AG08396 (cell line): ENCODE measurements around the gene LONRF3.

Experiments used
- DNase-seq: peaks from one replicate; pipeline ENCODE4 v3.0.0; 2012; ENCODE audit warnings: low spot score, mixed read lengths

LONRF3 gene

DNA sequence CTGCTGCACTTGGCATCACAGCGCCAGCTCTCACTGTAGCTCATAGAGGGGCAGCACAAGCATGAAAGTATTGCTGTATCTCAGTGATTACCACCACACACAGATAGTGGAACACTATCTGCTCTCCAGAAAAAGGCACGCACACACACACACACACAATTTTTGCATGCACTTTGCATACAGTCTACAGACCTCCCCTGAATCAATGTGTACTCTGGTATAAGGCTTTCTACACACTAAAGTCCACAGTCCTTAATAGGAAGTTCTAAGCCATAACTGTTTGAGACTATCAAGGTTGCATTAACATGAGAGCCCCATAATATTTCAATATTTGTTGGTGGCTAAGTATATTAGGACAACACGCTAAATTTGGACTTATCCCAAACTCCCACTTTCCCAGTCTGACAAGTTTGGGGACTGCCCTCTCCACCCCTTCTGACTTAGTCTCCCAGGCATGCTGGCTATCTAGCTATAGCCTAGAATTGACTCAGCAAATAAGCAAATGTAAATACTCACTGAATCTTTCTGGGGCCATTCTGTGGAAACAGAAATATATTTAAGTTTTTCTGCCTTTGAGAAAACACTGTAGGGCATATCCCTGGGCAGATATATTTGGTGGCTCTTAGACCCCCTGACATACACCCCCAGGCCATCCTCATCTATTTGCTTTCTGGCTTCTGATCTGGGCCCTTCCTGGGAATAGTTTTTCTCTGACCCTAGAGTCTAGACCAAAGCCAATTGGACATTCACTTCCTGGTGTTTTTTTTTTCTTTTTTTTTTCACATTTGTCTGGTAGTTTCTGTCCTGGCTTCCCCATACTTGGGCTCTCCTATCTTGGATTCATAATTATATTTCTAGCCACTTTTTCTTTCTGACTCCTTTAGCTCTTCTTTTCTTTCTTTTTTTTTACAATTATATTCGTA lies 62.0 kb downstream of the LONRF3 start:
- DNase-seq: no peak

DNA sequence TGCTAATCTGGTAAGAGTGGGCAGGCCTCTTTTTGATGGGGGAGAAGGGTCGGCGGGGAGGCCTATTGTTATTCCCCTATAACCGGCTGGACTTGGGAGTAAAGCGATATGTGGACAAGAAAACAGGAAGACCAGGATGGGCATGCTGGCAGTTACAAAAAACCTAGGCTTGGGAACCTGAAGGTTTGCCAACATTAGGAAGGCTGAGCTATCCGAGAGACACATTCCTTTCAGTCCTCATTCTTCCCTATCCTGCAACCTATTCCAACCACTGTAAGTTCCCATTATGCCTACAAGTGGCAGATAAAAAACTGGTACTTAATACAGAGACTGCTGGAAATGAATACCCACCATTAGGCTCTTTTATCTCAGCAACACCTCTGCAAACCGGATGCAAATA lies 66.0 kb downstream of the LONRF3 start:
- DNase-seq: no peak

- DNase-seq: peak; percentile 77
Measured at GRCh38 chrX:119041175-119041574, 66.8 kb downstream of the LONRF3 start.

- no peak for DNase-seq
Measured at GRCh38 chrX:119042040-119042439, 67.6 kb downstream of the LONRF3 start.

DNA sequence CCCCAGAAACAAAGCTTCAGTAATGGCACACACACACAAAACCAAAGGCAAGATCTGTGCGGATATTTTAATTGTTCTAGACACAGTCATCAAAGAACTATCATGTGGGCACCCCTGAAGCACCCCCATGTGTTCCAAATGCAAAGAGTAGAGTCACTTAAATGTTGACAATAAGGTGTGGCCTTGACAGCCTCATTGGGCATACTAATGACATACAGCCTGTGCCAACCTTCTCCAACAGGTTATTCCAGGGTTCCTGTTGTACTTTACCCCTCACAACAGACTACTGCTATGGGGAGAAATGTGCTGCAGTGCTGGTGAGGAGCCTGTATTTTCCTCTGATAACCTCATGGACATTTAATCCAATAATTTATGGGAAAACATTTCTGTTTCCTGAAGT lies 68.6 kb downstream of the LONRF3 start:
- DNase-seq: no peak

GRCh38 chrX:119045884-119046283 lies 71.5 kb downstream of the LONRF3 start:
- DNase-seq: no peak

DNA sequence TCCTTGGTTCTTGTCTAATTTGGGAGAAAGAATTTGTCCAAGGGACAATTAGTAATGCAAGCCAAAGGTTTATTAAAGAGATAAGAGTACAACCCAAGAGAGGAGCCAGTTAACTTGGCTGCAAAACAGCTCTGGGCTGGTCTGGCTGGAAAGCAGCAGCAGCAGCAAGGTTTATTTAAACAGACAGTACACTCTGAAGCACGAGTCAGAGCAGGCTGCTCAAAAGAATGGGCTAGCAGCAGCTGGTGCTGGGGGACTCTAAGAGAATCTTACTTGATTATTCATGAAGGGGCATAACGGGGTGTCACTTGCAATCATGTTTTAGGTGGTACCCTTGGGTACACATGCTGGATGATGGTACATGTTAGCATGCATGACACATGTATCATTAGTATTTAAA lies 81.3 kb downstream of the LONRF3 start:
- DNase-seq: no peak

DNA sequence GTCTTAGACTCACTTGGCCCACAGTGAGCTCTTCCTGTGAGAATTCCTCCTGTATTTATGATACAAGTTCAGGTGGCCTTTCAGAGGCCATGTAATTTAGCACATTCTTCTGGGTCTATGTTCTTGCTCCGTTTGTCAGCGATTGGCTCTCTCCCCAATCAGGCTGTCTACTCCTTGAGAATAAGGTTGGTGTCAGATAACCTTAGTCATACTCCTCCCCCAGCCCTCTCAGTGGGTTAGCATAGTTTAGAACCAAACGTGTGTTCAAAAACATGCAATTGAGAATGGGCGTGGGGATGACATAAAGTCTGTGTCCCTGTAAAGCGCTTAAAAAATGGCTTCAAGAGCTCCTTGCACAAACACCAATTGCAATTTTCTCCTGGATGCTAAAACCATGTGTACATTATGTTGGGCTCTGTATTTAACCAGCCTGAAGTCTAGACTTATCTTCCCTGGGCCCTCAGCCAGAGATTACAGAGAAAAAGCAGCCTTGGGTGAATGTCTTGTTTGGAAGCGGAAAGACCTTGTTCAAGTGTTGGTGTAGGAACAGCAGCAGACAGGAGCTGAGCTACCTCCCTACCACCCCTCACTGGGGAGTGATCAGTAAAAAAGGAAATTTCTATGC lies 88.4 kb downstream of the LONRF3 start:
- no peak for DNase-seq

- DNase-seq: no peak
Measured at GRCh38 chrX:119063428-119063827, 89.0 kb downstream of the LONRF3 start.

DNA sequence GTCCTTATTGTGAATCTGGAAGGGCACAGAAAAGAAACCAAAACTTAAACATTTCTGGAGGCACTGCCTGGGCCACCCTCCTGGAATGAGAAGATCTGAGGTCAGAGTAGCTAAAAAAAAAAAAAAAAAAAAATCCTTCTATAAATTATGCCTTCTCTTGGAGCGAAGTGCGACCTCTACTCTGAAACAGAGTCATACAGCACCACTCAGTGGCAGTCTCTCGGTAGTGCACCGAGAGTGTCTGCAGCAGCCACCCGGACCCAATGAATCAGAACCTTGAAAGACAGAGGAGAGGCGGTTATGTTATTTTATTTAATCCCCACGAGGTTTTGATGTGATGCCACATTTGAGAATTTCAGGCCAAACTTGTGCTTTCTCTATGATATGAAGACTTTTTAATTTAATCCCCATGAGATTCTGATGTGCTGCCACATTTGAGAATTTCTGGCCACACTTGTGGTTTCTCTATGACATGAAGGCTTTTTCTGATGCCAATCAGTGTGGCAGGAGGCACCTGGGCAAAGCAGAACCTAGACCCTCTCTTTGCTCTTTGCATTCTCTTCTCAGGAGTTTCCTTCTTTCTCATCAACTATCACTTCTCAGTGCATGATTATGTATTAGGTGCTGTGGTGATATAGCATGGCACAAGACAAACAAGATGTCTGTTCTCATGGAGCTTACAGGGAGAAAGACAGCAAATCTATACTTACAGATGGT lies 92.8 kb downstream of the LONRF3 start:
- DNase-seq: peak; percentile 71
